Prostate gland (tissue), 2 donors: ENCODE data around the gene KIF4B.

ENCODE experiments used
- POLR2A ChIP-seq: fragments of 450-650 bp; IDR thresholded peaks from one replicate; pipeline ENCODE4 v1.6.1; 2016; ENCODE audit warnings: antibody characterized with exemption, mild to moderate bottlenecking
- POLR2AphosphoS5 ChIP-seq: sonication (generic); formaldehyde crosslinking; IDR thresholded peaks from one replicate; pipeline ENCODE4 v1.6.1; 2017; ENCODE audit warnings: antibody characterized with exemption
- TF ChIP-seq, protein P1 (sequence below), 4 experiments: fragments of 200-600 bp in 2 of 4; fragments of 450-650 bp in 2 of 4; sonication (generic) in 2 of 4; IDR thresholded peaks; 1 replicate in 3 of 4; 2 replicates in 1 of 4; pipeline ENCODE4 v1.5.1; 2016 to 2019; ENCODE audit warnings: antibody characterized with exemption in 4 of 4, mild to moderate bottlenecking in 2 of 4, moderate library complexity in 2 of 4

- TF ChIP-seq, protein P1, sequence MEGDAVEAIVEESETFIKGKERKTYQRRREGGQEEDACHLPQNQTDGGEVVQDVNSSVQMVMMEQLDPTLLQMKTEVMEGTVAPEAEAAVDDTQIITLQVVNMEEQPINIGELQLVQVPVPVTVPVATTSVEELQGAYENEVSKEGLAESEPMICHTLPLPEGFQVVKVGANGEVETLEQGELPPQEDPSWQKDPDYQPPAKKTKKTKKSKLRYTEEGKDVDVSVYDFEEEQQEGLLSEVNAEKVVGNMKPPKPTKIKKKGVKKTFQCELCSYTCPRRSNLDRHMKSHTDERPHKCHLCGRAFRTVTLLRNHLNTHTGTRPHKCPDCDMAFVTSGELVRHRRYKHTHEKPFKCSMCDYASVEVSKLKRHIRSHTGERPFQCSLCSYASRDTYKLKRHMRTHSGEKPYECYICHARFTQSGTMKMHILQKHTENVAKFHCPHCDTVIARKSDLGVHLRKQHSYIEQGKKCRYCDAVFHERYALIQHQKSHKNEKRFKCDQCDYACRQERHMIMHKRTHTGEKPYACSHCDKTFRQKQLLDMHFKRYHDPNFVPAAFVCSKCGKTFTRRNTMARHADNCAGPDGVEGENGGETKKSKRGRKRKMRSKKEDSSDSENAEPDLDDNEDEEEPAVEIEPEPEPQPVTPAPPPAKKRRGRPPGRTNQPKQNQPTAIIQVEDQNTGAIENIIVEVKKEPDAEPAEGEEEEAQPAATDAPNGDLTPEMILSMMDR (IDR thresholded peaks at IDR 0.05), result peak in 2 of 4 experiments; percentile 8 to 22
- TF ChIP-seq POLR2A, result no peak
- TF ChIP-seq POLR2AphosphoS5, result no peak
These were observed 46.0 kb upstream of the KIF4B start for GRCh38 chr5:154967421-154968024.
